ENCODE data around the gene LIN37. TPM values are rescaled to one million over a fixed set of nuclear protein-coding genes. Genes with fewer than 3 reads are reported as not detected.

LIN37 gene
- total and polyA plus RNA-seq, 2 donors (not counting 3 experiments of a cell fraction or from before 2014, with no cell fraction given), result 11.3 to 21.4 TPM

DNA sequence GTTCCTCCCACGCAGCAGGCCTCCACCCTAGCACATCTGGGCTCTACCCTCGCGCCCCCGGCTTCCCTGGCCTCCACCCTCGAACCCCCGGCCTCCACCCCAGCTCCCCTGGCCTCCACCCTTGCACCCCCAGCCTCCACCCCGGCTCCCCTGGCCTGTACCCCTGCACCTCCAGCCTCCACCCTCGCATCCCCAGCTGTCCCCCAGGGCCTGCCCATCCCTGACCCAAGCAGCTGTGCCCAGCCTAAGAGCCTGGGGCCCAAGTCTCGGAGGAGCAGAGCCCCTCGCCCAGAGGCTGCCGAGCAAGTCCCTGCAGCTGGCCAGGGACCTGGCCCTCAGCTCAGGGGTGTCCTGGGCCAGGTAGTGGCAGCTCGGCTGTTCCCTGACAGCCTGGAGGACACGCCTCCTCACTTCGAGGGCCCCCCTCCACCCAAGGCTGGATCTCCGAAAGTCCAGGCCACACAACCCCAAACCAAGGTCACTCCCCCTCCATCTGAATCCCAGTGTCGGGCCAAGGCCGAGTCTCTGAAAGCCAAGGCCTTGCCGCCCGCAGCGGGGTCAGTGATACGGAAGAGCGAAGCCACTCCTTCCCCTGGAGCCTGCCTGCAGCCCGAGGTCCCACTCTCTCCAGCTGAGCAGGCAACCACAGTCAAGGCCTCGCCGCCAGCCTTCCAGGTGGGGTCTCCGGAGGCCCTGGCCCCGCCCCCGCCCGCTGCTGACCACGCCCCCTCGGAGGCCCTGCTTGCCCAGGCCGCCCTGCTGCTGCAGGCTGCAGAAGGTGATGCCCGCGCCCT is 19.1 kb downstream of the LIN37 start:
- Histone ChIP-seq H3K79me2 (ENCODE audit: control insufficient read depth, insufficient read depth, low read length) (no peaks in the 10 kb centered on the region), H3K27ac (ENCODE audit: insufficient read depth, low read depth, low read length) (no peak overlapping the region), H3K4me3 (replicated peaks in 1 of 3; ENCODE audit: insufficient read depth in 1 of 3, low read depth in 1 of 3, low read length in 3 of 3) (no peak overlapping the region), H3K4me1 (ENCODE audit: control insufficient read depth, extremely low read depth, insufficient read depth, low read length) (no peaks in the 10 kb centered on the region), H3K9me1 (replicated peaks; ENCODE audit: control insufficient read depth, extremely low read depth, insufficient read depth, low read length) (no peaks in the 10 kb centered on the region), H3K9me3 (replicated peaks; ENCODE audit: control insufficient read depth, insufficient read depth, low read length) (no peaks in the 10 kb centered on the region), H3K9ac (replicated peaks; ENCODE audit: extremely low read depth, insufficient read depth, low read length) (no peak overlapping the region), H2AFZ (ENCODE audit: low read depth, low read length) (no peak overlapping the region), H3K27me3 (ENCODE audit: control insufficient read depth in 2 of 2, insufficient read depth in 2 of 2, low read length in 2 of 2) (no peaks in the 10 kb centered on the region), H3K36me3 (ENCODE audit: control insufficient read depth in 2 of 2, extremely low read depth in 1 of 2, insufficient read depth in 2 of 2, low read length in 2 of 2) (peaks cover 3 to 6% of the 10 kb centered on the region in 2 experiments), H3K4me2 (ENCODE audit: insufficient read depth, low read length) (no peak overlapping the region), H4K20me1 (replicated peaks; ENCODE audit: control insufficient read depth, extremely low read depth, insufficient read depth, low read length) (no peaks in the 10 kb centered on the region)
- POLR2A ChIA-PET, result no interaction called here
- TF ChIP-seq EZH2 (IDR thresholded peaks at IDR 0.05; ENCODE audit: borderline replicate concordance, low read depth, low read length, severe bottlenecking), result no peak
- no peak for TF ChIP-seq MYC (IDR thresholded peaks at IDR 0.05; ENCODE audit: low read depth, low read length)
- TF ChIP-seq, protein P1, sequence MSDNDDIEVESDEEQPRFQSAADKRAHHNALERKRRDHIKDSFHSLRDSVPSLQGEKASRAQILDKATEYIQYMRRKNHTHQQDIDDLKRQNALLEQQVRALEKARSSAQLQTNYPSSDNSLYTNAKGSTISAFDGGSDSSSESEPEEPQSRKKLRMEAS (IDR thresholded peaks at IDR 0.05; ENCODE audit: insufficient read depth, insufficient read length), result no peak
- no peak for TF ChIP-seq POLR2A (IDR thresholded peaks at IDR 0.05; ENCODE audit: low read depth, low read length)
- TF ChIP-seq POLR2AphosphoS5 (IDR thresholded peaks at IDR 0.05; ENCODE audit: insufficient read depth, low read depth, low read length), result no peak
- TF ChIP-seq, protein P2, sequence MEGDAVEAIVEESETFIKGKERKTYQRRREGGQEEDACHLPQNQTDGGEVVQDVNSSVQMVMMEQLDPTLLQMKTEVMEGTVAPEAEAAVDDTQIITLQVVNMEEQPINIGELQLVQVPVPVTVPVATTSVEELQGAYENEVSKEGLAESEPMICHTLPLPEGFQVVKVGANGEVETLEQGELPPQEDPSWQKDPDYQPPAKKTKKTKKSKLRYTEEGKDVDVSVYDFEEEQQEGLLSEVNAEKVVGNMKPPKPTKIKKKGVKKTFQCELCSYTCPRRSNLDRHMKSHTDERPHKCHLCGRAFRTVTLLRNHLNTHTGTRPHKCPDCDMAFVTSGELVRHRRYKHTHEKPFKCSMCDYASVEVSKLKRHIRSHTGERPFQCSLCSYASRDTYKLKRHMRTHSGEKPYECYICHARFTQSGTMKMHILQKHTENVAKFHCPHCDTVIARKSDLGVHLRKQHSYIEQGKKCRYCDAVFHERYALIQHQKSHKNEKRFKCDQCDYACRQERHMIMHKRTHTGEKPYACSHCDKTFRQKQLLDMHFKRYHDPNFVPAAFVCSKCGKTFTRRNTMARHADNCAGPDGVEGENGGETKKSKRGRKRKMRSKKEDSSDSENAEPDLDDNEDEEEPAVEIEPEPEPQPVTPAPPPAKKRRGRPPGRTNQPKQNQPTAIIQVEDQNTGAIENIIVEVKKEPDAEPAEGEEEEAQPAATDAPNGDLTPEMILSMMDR (IDR thresholded peaks at IDR 0.05; ENCODE audit: extremely low read depth in 1 of 2, insufficient read depth in 1 of 2, low read depth in 1 of 2, low read length in 2 of 2), result no peak
- no peak for TF ChIP-seq GATA2 (IDR thresholded peaks at IDR 0.05; ENCODE audit: insufficient read depth, insufficient read length, low read depth, low read length)
- TF ChIP-seq JUN (IDR thresholded peaks at IDR 0.05; ENCODE audit: borderline replicate concordance, insufficient read depth, insufficient read length, low read depth), result no peak
- no peak for TF ChIP-seq FOS (IDR thresholded peaks at IDR 0.05; ENCODE audit: borderline replicate concordance, insufficient read depth, low read length)
- CTCF ChIA-PET, result interaction anchor here (1.1 to 1.2 kb wide), 2 partner anchors 19 to 115 kb away, joined by 3 read pairs; partner anchors contain the start of gene LIN37
- dilution Hi-C loops (cut with MboI; ENCODE audit: extremely low pct_ligation_motif_present, low sequenced_read_pairs) (no loop called here), intact Hi-C loops (cut with micrococcal nuclease) (no loop called here)
- FAIRE-seq (no peak), DNase-seq (ENCODE audit: low read depth, low spot score) (no peak)
- no TSS peak for BruUV-seq (replicated peaks)

All from endothelial cell of umbilical vein (primary cell).